HG03064 (cell line): ENCODE results near the gene EPAS1.

ENCODE experiments used
- ATAC-seq: cut with Tn5 transposase; IDR thresholded peaks from one replicate; pipeline ENCODE4 v1.9.1; 2021; ENCODE audit warnings: low read depth; ENCODE audit not compliant: unreplicated experiment

EPAS1 gene

GRCh38 chr2:46273225-46273863 lies 23.9 kb upstream of the EPAS1 start:
- no peak for ATAC-seq

- no peak for ATAC-seq
Observed at GRCh38 chr2:46273919-46274318, 23.3 kb upstream of the EPAS1 start.

GRCh38 chr2:46274586-46274985 lies 22.6 kb upstream of the EPAS1 start:
- ATAC-seq = no peak

GRCh38 chr2:46275995-46276394 lies 21.2 kb upstream of the EPAS1 start:
- ATAC-seq = no peak

- ATAC-seq = no peak
Observed at GRCh38 chr2:46276642-46277041, 20.6 kb upstream of the EPAS1 start.

- ATAC-seq = no peak
Observed at GRCh38 chr2:46277431-46278190, 19.6 kb upstream of the EPAS1 start.

- ATAC-seq = no peak
Observed at GRCh38 chr2:46278952-46279351, 18.3 kb upstream of the EPAS1 start.

- ATAC-seq = no peak
Observed at GRCh38 chr2:46281939-46282338, 15.3 kb upstream of the EPAS1 start.

GRCh38 chr2:46283693-46284092 lies 13.5 kb upstream of the EPAS1 start:
- ATAC-seq = no peak

GRCh38 chr2:46284260-46284659 lies 12.9 kb upstream of the EPAS1 start:
- ATAC-seq = no peak

- ATAC-seq = no peak
Observed at GRCh38 chr2:46284796-46285195, 12.4 kb upstream of the EPAS1 start.

- ATAC-seq = no peak
Observed at GRCh38 chr2:46286715-46287114, 10.5 kb upstream of the EPAS1 start.

GRCh38 chr2:46290078-46290477 lies 7.1 kb upstream of the EPAS1 start:
- ATAC-seq = no peak

- ATAC-seq = no peak
Observed at GRCh38 chr2:46293466-46293865, 3.7 kb upstream of the EPAS1 start.

- no peak for ATAC-seq
Observed at GRCh38 chr2:46294176-46294836, 2.9 kb upstream of the EPAS1 start.

GRCh38 chr2:46296216-46296839 lies 879 bp upstream of the EPAS1 start:
- no peak for ATAC-seq

GRCh38 chr2:46297546-46298271 lies 502 bp downstream of the EPAS1 start:
- ATAC-seq = peak; percentile 17

GRCh38 chr2:46298272-46298521 lies 990 bp downstream of the EPAS1 start:
- ATAC-seq = no peak

GRCh38 chr2:46298522-46299353 lies 1.5 kb downstream of the EPAS1 start:
- no peak for ATAC-seq
